ENCODE measurements around the gene RUNX1. TPM values are rescaled to one million over a fixed set of nuclear protein-coding genes. Genes with fewer than 3 reads are reported as not detected.

The RUNX1 gene
- total RNA-seq, 1 experiment from 2014 or later, result 0.52 TPM

- POLR2A ChIA-PET (ENCODE audit: low non-redundant PET), result no interaction called here
- intact Hi-C loops (cut with micrococcal nuclease; ENCODE audit: unreplicated experiment), result no loop called here
These were observed 35.8 kb upstream of the RUNX1 start for GRCh38 chr21:35084869-35085268.

GRCh38 chr21:35083246-35083645 is 34.1 kb upstream of the RUNX1 start:
- ChIA-PET CTCF (no interaction called here), POLR2A (ENCODE audit: low non-redundant PET) (no interaction called here)
- no TSS peak for BruUV-seq (replicated peaks)
- TF ChIP-seq CTCF (conservative IDR thresholded peaks at IDR 0.05; ENCODE audit: low read depth, low read length) (no peak), EZH2 (IDR thresholded peaks at IDR 0.05; ENCODE audit: borderline replicate concordance, low read depth, low read length, poor library complexity, severe bottlenecking) (no peak)
- Histone ChIP-seq H3K36me3 (ENCODE audit: insufficient read depth, low read length, poor library complexity, severe bottlenecking) (no peaks in the 10 kb centered on the region), H3K27me3 (replicated peaks; ENCODE audit: insufficient read depth, low read depth, low read length, poor library complexity) (no peaks in the 10 kb centered on the region), H3K9me3 (ENCODE audit: low read depth, low read length, poor library complexity, severe bottlenecking) (no peaks in the 10 kb centered on the region), H3K4me1 (ENCODE audit: insufficient read depth, low read length, poor library complexity, severe bottlenecking) (no peaks in the 10 kb centered on the region), H3K4me3 (ENCODE audit: low read depth, low read length, poor library complexity, severe bottlenecking) (no peak overlapping the region), H3K27ac (ENCODE audit: low read depth, low read length, poor library complexity, severe bottlenecking) (no peak overlapping the region)
- intact Hi-C loops (cut with micrococcal nuclease; ENCODE audit: unreplicated experiment), result no loop called here
- no peak for DNase-seq (ENCODE audit: low spot score)

More at GRCh38 chr21:35084869-35085268, 35.8 kb upstream of the RUNX1 start:
- Histone ChIP-seq H3K4me3 (ENCODE audit: low read depth, low read length, poor library complexity, severe bottlenecking) (no peak overlapping the region), H3K27me3 (replicated peaks; ENCODE audit: insufficient read depth, low read depth, low read length, poor library complexity) (no peaks in the 10 kb centered on the region), H3K27ac (ENCODE audit: low read depth, low read length, poor library complexity, severe bottlenecking) (no peak overlapping the region), H3K4me1 (ENCODE audit: insufficient read depth, low read length, poor library complexity, severe bottlenecking) (no peaks in the 10 kb centered on the region), H3K36me3 (ENCODE audit: insufficient read depth, low read length, poor library complexity, severe bottlenecking) (no peaks in the 10 kb centered on the region), H3K9me3 (ENCODE audit: low read depth, low read length, poor library complexity, severe bottlenecking) (no peaks in the 10 kb centered on the region)
- CTCF ChIA-PET, result no interaction called here
- peak; percentile 3 for DNase-seq (ENCODE audit: low spot score)
- BruUV-seq (replicated peaks), result no TSS peak
- no peak for TF ChIP-seq EZH2 (IDR thresholded peaks at IDR 0.05; ENCODE audit: borderline replicate concordance, low read depth, low read length, poor library complexity, severe bottlenecking)
- TF ChIP-seq CTCF (conservative IDR thresholded peaks at IDR 0.05; ENCODE audit: low read depth, low read length), result no peak

GRCh38 chr21:35081861-35082260 is 32.8 kb upstream of the RUNX1 start:
- ChIA-PET POLR2A (ENCODE audit: low non-redundant PET) (no interaction called here), CTCF (no interaction called here)
- H3K9me3 ChIP-seq (ENCODE audit: low read depth, low read length, poor library complexity, severe bottlenecking), result no peaks in the 10 kb centered on the region
- H3K4me1 ChIP-seq (ENCODE audit: insufficient read depth, low read length, poor library complexity, severe bottlenecking), result no peaks in the 10 kb centered on the region
- no peak for DNase-seq (ENCODE audit: low spot score)
- TF ChIP-seq EZH2 (IDR thresholded peaks at IDR 0.05; ENCODE audit: borderline replicate concordance, low read depth, low read length, poor library complexity, severe bottlenecking) (no peak), CTCF (conservative IDR thresholded peaks at IDR 0.05; ENCODE audit: low read depth, low read length) (no peak)
- H3K27me3 ChIP-seq (replicated peaks; ENCODE audit: insufficient read depth, low read depth, low read length, poor library complexity), result no peaks in the 10 kb centered on the region
- no peak overlapping the region for H3K27ac ChIP-seq (ENCODE audit: low read depth, low read length, poor library complexity, severe bottlenecking)
- intact Hi-C loops (cut with micrococcal nuclease; ENCODE audit: unreplicated experiment), result no loop called here
- H3K4me3 ChIP-seq (ENCODE audit: low read depth, low read length, poor library complexity, severe bottlenecking), result no peak overlapping the region
- no peaks in the 10 kb centered on the region for H3K36me3 ChIP-seq (ENCODE audit: insufficient read depth, low read length, poor library complexity, severe bottlenecking)
- BruUV-seq (replicated peaks), result no TSS peak

All from A673 (cell line).